ENCODE measurements around the gene VGLL2. TPM values are rescaled to one million over a fixed set of nuclear protein-coding genes. Genes with fewer than 3 reads are reported as not detected.
"Not testable (repeated sequence)": the region's sequence is repeated elsewhere in the genome, so short reads cannot be mapped to it uniquely, and the experiment has no call there.

Gene VGLL2
- total RNA-seq, 6 experiments from 2014 or later: not detected

- H3K27ac ChIP-seq: no peak overlapping the region
- H3K4me1 ChIP-seq: no peaks in the 10 kb centered on the region
- ATAC-seq (no peak), DNase-seq (no peak)
- no peaks in the 10 kb centered on the region for H3K36me3 ChIP-seq
- no peaks in the 10 kb centered on the region for H3K27me3 ChIP-seq
- intact Hi-C loops (cut with DNase I): no loop called here
- no peaks in the 10 kb centered on the region for H3K9me3 ChIP-seq
- H3K4me3 ChIP-seq: no peak overlapping the region
- no peak for TF ChIP-seq POLR2A (IDR thresholded peaks at IDR 0.05)
- TF ChIP-seq, protein P1, sequence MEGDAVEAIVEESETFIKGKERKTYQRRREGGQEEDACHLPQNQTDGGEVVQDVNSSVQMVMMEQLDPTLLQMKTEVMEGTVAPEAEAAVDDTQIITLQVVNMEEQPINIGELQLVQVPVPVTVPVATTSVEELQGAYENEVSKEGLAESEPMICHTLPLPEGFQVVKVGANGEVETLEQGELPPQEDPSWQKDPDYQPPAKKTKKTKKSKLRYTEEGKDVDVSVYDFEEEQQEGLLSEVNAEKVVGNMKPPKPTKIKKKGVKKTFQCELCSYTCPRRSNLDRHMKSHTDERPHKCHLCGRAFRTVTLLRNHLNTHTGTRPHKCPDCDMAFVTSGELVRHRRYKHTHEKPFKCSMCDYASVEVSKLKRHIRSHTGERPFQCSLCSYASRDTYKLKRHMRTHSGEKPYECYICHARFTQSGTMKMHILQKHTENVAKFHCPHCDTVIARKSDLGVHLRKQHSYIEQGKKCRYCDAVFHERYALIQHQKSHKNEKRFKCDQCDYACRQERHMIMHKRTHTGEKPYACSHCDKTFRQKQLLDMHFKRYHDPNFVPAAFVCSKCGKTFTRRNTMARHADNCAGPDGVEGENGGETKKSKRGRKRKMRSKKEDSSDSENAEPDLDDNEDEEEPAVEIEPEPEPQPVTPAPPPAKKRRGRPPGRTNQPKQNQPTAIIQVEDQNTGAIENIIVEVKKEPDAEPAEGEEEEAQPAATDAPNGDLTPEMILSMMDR (IDR thresholded peaks at IDR 0.05): no peak
- 50% methylated on average over 2 of the region's 2 CpGs for WGBS (ENCODE audit: insufficient coverage, low coverage, low lambda C conversion rate, missing lambda C conversion rate)
Measured at GRCh38 chr6:117237561-117237960, 27.8 kb upstream of the VGLL2 start.

GRCh38 chr6:117244571-117244970 lies 20.8 kb upstream of the VGLL2 start:
- H3K27me3 ChIP-seq; intact Hi-C loops (cut with DNase I); H3K4me1 ChIP-seq; H3K4me3 ChIP-seq; ATAC-seq; DNase-seq; H3K27ac ChIP-seq; H3K36me3 ChIP-seq; H3K9me3 ChIP-seq: not testable (repeated sequence)
- WGBS (ENCODE audit: insufficient coverage, low coverage, low lambda C conversion rate, missing lambda C conversion rate): 65% methylated on average over 5 of the region's 13 CpGs

DNA sequence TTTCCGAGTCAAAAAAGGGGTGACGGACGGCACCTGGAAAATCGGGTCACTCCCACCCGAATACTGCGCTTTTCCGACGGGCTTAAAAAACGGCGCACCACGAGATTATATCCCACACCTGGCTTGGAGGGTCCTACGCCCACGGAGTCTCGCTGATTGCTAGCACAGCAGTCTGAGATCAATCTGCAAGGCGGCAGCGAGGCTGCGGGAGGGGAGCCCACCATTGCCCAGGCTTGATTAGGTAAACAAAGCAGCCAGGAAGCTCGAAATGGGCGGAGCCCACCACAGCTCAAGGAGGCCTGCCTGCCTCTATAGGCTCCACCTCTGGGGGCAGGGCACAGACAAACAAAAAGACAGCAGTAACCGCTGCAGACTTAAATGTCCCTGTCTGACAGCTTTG lies 20.4 kb upstream of the VGLL2 start:
- intact Hi-C loops (cut with DNase I); H3K27ac ChIP-seq; H3K36me3 ChIP-seq; H3K4me3 ChIP-seq; H3K27me3 ChIP-seq; H3K9me3 ChIP-seq; ATAC-seq; H3K4me1 ChIP-seq; DNase-seq: not testable (repeated sequence)
- WGBS (ENCODE audit: insufficient coverage, low coverage, low lambda C conversion rate, missing lambda C conversion rate): no CpG with 5 or more reads among the region's 20 CpGs

DNA sequence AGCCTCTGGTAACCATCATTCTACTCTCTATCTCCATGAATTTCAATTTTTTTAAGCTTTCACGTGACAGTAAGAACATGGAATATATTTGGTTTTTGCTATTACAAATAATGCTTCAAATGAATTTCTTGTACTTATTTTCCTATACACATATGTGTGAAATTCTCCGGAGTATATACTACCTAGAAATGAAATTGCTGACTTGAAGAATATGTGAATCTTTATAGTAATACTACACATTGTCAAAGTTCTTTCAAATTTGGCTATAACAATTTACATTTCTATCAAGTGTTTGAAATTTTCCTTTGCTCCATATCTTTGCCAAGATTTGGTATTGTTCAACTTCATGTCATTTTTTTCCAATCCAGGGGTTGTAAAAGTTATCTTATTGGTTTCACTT lies 11.6 kb upstream of the VGLL2 start:
- Histone ChIP-seq H3K4me3 (no peak overlapping the region), H3K4me1 (no peaks in the 10 kb centered on the region), H3K27me3 (no peaks in the 10 kb centered on the region), H3K27ac (no peak overlapping the region), H3K36me3 (no peaks in the 10 kb centered on the region), H3K9me3 (no peaks in the 10 kb centered on the region)
- intact Hi-C loops (cut with DNase I): no loop called here
- TF ChIP-seq, protein P1 (IDR thresholded peaks at IDR 0.05): no peak
- no peak for TF ChIP-seq POLR2A (IDR thresholded peaks at IDR 0.05)
- 47% methylated on average over 2 of the region's 2 CpGs for WGBS (ENCODE audit: insufficient coverage, low coverage, low lambda C conversion rate, missing lambda C conversion rate)
- ATAC-seq: no peak
- no peak for DNase-seq

DNA sequence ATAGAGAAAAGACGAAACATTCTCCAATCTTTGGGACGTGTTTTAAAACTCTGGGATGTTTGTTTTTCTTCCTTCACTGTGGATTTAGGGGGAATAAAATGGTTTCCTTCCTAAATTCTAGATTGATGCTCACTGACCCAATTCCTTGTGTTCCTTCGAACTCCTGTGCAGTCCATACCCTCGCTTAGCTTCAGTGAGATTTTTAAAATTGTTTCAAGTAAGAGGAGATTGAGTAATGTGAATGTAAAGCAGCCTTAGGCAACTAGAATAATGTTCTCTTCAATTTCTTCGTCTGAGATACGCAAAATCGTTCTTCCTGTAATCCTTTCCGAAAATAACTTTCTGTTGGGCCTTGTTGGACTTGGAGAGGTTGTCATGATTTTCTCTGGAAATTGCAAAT lies 2.6 kb upstream of the VGLL2 start:
- no peak for ATAC-seq
- intact Hi-C loops (cut with DNase I): no loop called here
- TF ChIP-seq, protein P1 (IDR thresholded peaks at IDR 0.05): no peak
- no peak for TF ChIP-seq POLR2A (IDR thresholded peaks at IDR 0.05)
- H3K4me3 ChIP-seq: no peak overlapping the region
- H3K9me3 ChIP-seq: no peaks in the 10 kb centered on the region
- WGBS (ENCODE audit: insufficient coverage, low coverage, low lambda C conversion rate, missing lambda C conversion rate): 22% methylated on average over 8 of the region's 8 CpGs
- no peaks in the 10 kb centered on the region for H3K36me3 ChIP-seq
- no peak overlapping the region for H3K27ac ChIP-seq
- H3K27me3 ChIP-seq: peaks cover 5 to 40% of the 10 kb centered on the region in 2 donors
- H3K4me1 ChIP-seq: peaks cover 0 to 18% (median 4%) of the 10 kb centered on the region in 4 donors
- DNase-seq: no peak

- TF ChIP-seq, protein P1 (IDR thresholded peaks at IDR 0.05): no peak
- TF ChIP-seq POLR2A (IDR thresholded peaks at IDR 0.05): no peak
- peaks cover 5 to 47% of the 10 kb centered on the region in 2 donors for H3K27me3 ChIP-seq
- H3K4me3 ChIP-seq: no peak overlapping the region
- no peak for DNase-seq
- 0% methylated on average over 2 of the region's 27 CpGs for WGBS (ENCODE audit: insufficient coverage, low coverage, low lambda C conversion rate, missing lambda C conversion rate)
- intact Hi-C loops (cut with DNase I): no loop called here
- no peaks in the 10 kb centered on the region for H3K36me3 ChIP-seq
- no peak overlapping the region for H3K27ac ChIP-seq
- peaks cover 0 to 18% (median 4%) of the 10 kb centered on the region in 4 donors for H3K4me1 ChIP-seq
- no peak for ATAC-seq
- no peaks in the 10 kb centered on the region for H3K9me3 ChIP-seq
Measured at GRCh38 chr6:117263353-117263927, 1.9 kb upstream of the VGLL2 start.

All from right lobe of liver (tissue), 6 donors.